Measurements from ENCODE around the gene RPL7A.
A peak's percentile ranks its signal among the peaks of the same experiment; 100 is the strongest.

Gene RPL7A

DNA sequence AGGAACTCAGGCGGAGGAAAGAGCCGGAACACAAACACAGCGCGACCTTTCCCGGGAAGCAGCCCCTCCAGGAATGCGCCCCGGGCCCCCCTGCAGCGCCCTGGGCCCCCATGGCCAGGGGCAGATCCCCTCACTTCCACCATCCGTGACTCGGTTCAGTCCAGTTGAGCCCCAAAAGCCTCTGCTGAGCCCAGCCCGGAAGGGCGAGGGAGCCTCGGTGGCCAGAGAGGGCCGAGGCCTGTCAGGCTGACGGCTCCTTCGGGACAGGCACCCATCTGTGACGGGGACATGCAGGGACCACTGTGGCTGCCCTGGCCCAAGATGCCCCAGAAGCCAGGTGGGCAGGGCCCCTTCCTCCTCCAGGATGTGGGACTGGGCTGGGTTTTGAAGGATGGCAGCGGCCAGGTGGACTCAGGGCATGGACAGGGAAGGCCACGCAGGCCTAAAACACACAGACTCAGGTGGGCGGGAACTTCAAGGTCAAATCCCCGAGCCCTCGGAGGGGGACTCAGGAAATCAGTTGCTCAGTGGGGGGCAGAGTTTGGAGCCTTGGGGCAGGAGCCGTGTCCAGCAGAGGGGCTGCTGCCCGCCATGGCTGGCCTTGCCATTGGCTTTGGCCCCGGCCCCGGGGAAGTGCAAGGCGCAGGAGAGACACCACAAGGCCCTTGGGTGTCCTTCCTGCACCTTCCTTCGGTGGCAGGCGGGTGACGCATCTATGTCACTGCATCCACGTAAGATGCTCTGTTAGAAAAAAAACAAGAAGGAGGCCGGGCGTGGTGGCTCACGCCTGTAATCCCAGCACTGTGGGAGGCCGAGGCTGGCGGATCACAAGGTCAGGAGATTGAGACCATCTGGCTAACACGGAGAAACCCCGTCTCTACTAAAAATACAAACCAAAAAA lies 43.3 kb upstream of the RPL7A start:
- H3K4me3 ChIP-seq (ENCODE audit: low read depth, low read length), result no peak overlapping the region
- TF ChIP-seq, protein P1, sequence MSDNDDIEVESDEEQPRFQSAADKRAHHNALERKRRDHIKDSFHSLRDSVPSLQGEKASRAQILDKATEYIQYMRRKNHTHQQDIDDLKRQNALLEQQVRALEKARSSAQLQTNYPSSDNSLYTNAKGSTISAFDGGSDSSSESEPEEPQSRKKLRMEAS (IDR thresholded peaks at IDR 0.05; ENCODE audit: low read depth, low read length), result no peak
- TF ChIP-seq, protein P2, sequence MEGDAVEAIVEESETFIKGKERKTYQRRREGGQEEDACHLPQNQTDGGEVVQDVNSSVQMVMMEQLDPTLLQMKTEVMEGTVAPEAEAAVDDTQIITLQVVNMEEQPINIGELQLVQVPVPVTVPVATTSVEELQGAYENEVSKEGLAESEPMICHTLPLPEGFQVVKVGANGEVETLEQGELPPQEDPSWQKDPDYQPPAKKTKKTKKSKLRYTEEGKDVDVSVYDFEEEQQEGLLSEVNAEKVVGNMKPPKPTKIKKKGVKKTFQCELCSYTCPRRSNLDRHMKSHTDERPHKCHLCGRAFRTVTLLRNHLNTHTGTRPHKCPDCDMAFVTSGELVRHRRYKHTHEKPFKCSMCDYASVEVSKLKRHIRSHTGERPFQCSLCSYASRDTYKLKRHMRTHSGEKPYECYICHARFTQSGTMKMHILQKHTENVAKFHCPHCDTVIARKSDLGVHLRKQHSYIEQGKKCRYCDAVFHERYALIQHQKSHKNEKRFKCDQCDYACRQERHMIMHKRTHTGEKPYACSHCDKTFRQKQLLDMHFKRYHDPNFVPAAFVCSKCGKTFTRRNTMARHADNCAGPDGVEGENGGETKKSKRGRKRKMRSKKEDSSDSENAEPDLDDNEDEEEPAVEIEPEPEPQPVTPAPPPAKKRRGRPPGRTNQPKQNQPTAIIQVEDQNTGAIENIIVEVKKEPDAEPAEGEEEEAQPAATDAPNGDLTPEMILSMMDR (IDR thresholded peaks at IDR 0.05; ENCODE audit: low read depth, low read length), result no peak
- TF ChIP-seq MYC (IDR thresholded peaks at IDR 0.05; ENCODE audit: low read depth, low read length), result no peak
- no peak for DNase-seq (ENCODE audit: low read depth)

DNA sequence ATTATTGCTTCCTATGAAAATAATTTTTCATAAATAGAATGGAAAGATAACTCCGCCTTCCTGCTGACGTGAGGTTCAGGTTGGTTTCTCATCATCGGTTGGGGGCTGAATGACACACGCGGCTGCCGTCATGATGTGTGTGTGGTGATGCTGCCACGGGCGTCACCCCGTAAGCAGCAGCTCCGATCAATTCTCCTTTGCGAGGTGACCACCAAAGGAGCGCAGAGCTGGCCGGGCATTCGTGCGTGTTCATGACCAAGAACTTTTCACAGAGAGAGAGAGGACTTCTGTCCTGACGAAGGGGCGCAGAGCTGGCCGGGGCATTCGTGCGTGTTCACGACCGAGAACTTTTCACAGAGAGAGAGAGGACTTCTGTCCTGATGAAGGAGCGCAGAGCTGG lies 42.3 kb upstream of the RPL7A start:
- H3K4me3 ChIP-seq (ENCODE audit: low read depth, low read length), result no peak overlapping the region

DNA sequence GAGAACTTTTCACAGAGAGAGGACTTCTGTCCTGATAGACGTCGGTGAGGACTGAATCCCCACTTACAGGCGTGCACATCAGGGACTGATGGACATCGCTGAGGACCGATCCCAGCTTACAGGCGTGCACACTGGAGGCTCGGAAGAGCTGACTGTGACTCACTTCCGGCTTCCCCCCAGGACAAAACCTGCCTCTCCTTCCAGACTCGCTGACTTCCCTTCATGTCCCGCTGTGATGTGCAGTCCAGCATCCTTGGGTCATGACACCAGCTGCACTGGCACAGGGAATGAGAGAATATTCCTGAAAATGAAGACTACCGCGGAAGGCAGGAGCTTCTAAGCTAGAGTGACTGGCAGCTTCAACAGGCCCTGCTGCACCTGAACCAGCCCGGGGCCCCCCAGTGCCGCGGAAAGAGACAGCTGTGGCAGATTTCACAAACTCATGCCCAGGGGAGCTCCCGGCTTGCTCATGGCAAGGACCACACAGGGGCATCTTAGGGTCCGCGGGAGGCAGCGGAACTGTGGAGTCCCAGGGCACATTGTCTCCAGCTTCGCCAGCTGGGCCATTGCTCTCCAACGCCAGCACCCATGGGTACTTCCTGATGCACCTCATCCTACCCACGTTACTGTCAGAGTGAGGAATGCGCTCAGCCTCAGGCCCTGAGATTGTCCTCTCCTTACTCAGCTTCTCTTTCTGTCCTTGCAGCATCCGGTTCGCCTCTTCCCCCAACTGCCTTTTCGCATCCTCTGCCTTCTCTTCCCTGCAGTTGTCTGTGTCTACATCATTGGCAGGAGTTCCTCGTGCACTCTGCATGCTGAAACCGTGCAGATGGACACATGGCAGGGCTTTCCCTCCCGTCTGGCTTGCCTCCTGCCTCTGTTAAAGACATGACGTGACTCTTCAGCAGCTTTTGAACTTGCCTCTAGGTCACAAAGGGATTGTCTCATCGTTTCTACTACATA lies 41.5 kb upstream of the RPL7A start:
- TF ChIP-seq, protein P2 (IDR thresholded peaks at IDR 0.05; ENCODE audit: low read depth, low read length), result no peak
- TF ChIP-seq POLR2A (IDR thresholded peaks at IDR 0.05; ENCODE audit: extremely low read depth, insufficient read length) (no peak), MYC (IDR thresholded peaks at IDR 0.05; ENCODE audit: low read depth, low read length) (no peak)
- TF ChIP-seq, protein P1 (IDR thresholded peaks at IDR 0.05; ENCODE audit: low read depth, low read length), result no peak
- no peak overlapping the region for H3K4me3 ChIP-seq (ENCODE audit: low read depth, low read length)
- peak; percentile 46 for DNase-seq (ENCODE audit: low read depth)

More for the DNA sequence above, 42.3 kb upstream of the RPL7A start:
- TF ChIP-seq POLR2A (IDR thresholded peaks at IDR 0.05; ENCODE audit: extremely low read depth, insufficient read length) (no peak), MYC (IDR thresholded peaks at IDR 0.05; ENCODE audit: low read depth, low read length) (no peak)
- TF ChIP-seq, protein P2 (IDR thresholded peaks at IDR 0.05; ENCODE audit: low read depth, low read length), result no peak
- TF ChIP-seq, protein P1 (IDR thresholded peaks at IDR 0.05; ENCODE audit: low read depth, low read length), result no peak
- no peak for DNase-seq (ENCODE audit: low read depth)

DNA sequence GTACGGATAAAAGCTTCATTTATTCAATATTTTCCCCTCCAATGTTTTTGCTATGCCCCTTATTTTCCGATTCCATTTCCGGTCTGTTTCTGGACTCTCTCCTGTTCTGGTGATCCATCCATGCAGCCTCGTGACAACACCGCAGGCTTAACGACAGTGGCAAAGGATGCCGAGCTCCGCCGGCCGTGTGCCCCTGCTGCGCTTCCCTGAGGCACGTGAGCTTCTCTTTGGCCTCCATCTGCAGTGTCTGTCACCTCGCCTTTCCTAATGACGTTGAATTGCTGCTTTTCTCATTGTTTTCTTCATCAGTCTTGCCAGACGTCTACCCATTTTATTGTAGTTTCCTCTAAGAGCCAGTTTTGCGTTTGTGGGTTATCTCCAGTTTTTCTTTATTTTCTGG lies 40.7 kb upstream of the RPL7A start:
- TF ChIP-seq MYC (IDR thresholded peaks at IDR 0.05; ENCODE audit: low read depth, low read length) (no peak), POLR2A (IDR thresholded peaks at IDR 0.05; ENCODE audit: extremely low read depth, insufficient read length) (no peak)
- TF ChIP-seq, protein P2 (IDR thresholded peaks at IDR 0.05; ENCODE audit: low read depth, low read length), result no peak
- TF ChIP-seq, protein P1 (IDR thresholded peaks at IDR 0.05; ENCODE audit: low read depth, low read length), result no peak
- DNase-seq (ENCODE audit: low read depth), result no peak

DNA sequence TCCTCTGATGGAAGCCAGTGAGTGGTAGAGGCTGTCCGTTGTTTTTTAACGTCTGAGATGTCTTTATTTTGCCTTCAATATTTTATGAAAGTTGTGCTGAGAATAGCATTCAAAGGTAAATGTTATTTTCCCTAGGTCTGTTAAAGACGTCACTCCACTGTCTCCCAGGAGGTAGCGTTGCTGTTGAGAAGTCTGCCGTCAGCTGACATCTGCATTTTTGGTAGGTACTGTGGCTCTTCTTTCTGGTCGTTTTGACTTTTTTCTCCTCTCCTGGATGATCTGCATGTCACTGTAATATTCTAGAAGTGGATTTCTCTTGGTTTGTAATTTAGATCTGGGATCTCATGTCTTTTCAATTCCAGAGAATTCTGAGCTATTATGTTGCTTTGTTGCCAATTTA lies 38.4 kb upstream of the RPL7A start:
- no peak overlapping the region for H3K4me3 ChIP-seq (ENCODE audit: low read depth, low read length)
- DNase-seq (ENCODE audit: low read depth), result no peak
- TF ChIP-seq POLR2A (IDR thresholded peaks at IDR 0.05; ENCODE audit: extremely low read depth, insufficient read length) (no peak), MYC (IDR thresholded peaks at IDR 0.05; ENCODE audit: low read depth, low read length) (no peak)
- TF ChIP-seq, protein P1 (IDR thresholded peaks at IDR 0.05; ENCODE audit: low read depth, low read length), result no peak
- TF ChIP-seq, protein P2 (IDR thresholded peaks at IDR 0.05; ENCODE audit: low read depth, low read length), result no peak

More for the DNA sequence above, 40.7 kb upstream of the RPL7A start:
- H3K4me3 ChIP-seq (ENCODE audit: low read depth, low read length), result no peak overlapping the region
